CD8-positive, alpha-beta memory T cell (primary cell): ENCODE results near the gene ASB2. TPM values are rescaled to one million over a fixed set of nuclear protein-coding genes. Genes with fewer than 3 reads are reported as not detected.

Source experiments
- CTCF ChIA-PET: fragments of 350-600 bp; sonication (Branson Sonifier 250); formaldehyde crosslinking; loops from one replicate; lab custom pipeline; 2021; ENCODE audit warnings: antibody characterized with exemption; lab: Charles Lee
- POLR2A ChIA-PET: fragments of 350-600 bp; sonication (Branson Sonifier 250); formaldehyde crosslinking; loops from one replicate; lab custom pipeline; 2021; ENCODE audit warnings: antibody characterized with exemption; lab: Charles Lee
- DNase-seq, 5 donors: peaks; one replicate each; pipeline versions ENCODE4 v3.0.0 to v3.0.0-alpha.2; 2020 to 2022; ENCODE audit warnings: mixed read lengths in 1 of 5
- H3K27ac ChIP-seq: one replicate; pipeline ENCODE4 v1.7.0; 2013; ENCODE audit warnings: low read depth, mild to moderate bottlenecking, low read length, moderate library complexity
- H3K27me3 ChIP-seq: 2 replicates; pipeline ENCODE4 v1.7.0; 2013; ENCODE audit warnings: low read length, mild to moderate bottlenecking; ENCODE audit not compliant: insufficient read depth, poor library complexity, severe bottlenecking
- H3K36me3 ChIP-seq: 2 replicates; pipeline ENCODE4 v1.7.0; 2013; ENCODE audit warnings: mild to moderate bottlenecking, low read length, moderate library complexity; ENCODE audit not compliant: insufficient read depth
- H3K4me1 ChIP-seq: 2 replicates; pipeline ENCODE4 v1.7.0; 2013; ENCODE audit warnings: mild to moderate bottlenecking, low read length, moderate library complexity; ENCODE audit not compliant: insufficient read depth
- H3K4me3 ChIP-seq: 2 replicates; pipeline ENCODE4 v1.7.0; 2013; ENCODE audit warnings: mild to moderate bottlenecking, low read length
- H3K9me3 ChIP-seq: 2 replicates; pipeline ENCODE4 v1.7.0; 2013; ENCODE audit warnings: mild to moderate bottlenecking, low read length
- H3K27ac Mint-ChIP-seq, 8 donors: one replicate each; pipeline ENCODE4 v1.8.0; 2020 to 2021; ENCODE audit warnings: mixed read lengths in 8 of 8, mild to moderate bottlenecking in 6 of 8, inconsistent platforms in 3 of 8, moderate library complexity in 3 of 8
- H3K27me3 Mint-ChIP-seq, 2 donors: one replicate each; pipeline ENCODE4 v1.8.0; 2020 to 2021; ENCODE audit warnings: mixed read lengths in 2 of 2, mild to moderate bottlenecking in 1 of 2, moderate library complexity in 1 of 2
- H3K36me3 Mint-ChIP-seq, 3 donors: one replicate each; pipeline ENCODE4 v1.8.0; 2020 to 2021; ENCODE audit warnings: mixed read lengths in 3 of 3, inconsistent platforms in 1 of 3, mild to moderate bottlenecking in 1 of 3
- H3K4me1 Mint-ChIP-seq, 3 donors: one replicate each; pipeline ENCODE4 v1.8.0; 2020 to 2021; ENCODE audit warnings: mixed read lengths in 3 of 3, inconsistent platforms in 1 of 3, mild to moderate bottlenecking in 1 of 3
- H3K4me3 Mint-ChIP-seq, 7 donors: one replicate each; pipeline ENCODE4 v1.8.0; 2020 to 2021; ENCODE audit warnings: mixed read lengths in 7 of 7, mild to moderate bottlenecking in 6 of 7, moderate library complexity in 4 of 7, inconsistent platforms in 2 of 7
- H3K9me3 Mint-ChIP-seq, 5 donors: one replicate each; pipeline ENCODE4 v1.8.0; 2020 to 2022; ENCODE audit warnings: mixed read lengths in 5 of 5, mild to moderate bottlenecking in 3 of 5, moderate library complexity in 2 of 5, inconsistent platforms in 1 of 5
- polyA plus RNA-seq: library from polyadenylated mRNA; unstranded; fragments of 300-500 nt; fragmentation: Illumina TruSeq; gene quantifications from one replicate; pipeline ENCODE4 v1.2.3, GENCODE V29; 2021
- total RNA-seq, 2 experiments: library from RNA; stranded (reverse); gene quantifications; one replicate each; pipeline ENCODE4 v1.2.3, GENCODE V29; 2021

ASB2 gene
- total and polyA plus RNA-seq, 3 experiments from 2014 or later = 4.8 to 98.0 (median 93.5) TPM

GRCh38 chr14:93928184-93929047, 48.0 kb downstream of the ASB2 start:
- Histone ChIP-seq H3K36me3 (no peaks in the 10 kb centered on the region), H3K27ac (no peak overlapping the region), H3K9me3 (no peaks in the 10 kb centered on the region), H3K27me3 (no peaks in the 10 kb centered on the region), H3K4me1 (no peaks in the 10 kb centered on the region), H3K4me3 (no peak overlapping the region)
- Mint-ChIP-seq H3K27ac (peak overlapping the region in 1 of 8 donors; percentile 47), H3K9me3 (no peaks in the 10 kb centered on the region), H3K27me3 (no peaks in the 10 kb centered on the region), H3K4me1 (no peaks in the 10 kb centered on the region), H3K4me3 (no peak overlapping the region), H3K36me3 (peaks cover 0 to 22% (median 0%) of the 10 kb centered on the region in 3 donors)
- DNase-seq = no peak
- ChIA-PET CTCF (no interaction called here), POLR2A (no interaction called here)

DNA sequence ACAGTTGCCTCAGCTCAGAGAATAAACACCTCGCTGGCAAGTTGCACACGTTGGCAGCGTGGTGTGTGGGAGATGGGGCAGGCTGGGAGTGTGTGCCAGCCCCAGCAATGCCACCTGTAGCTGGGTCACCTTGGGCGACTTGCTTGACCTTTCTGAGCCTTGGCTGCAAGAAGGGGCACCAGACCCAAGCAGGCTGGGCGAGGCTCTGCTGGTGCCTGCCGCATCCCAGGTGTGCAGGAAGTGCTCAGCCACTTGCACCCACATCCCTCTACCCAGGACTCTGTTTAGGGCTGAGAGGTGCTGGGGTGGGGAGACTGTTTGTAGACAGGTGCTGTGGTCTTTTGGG, 48.6 kb downstream of the ASB2 start:
- H3K4me3 Mint-ChIP-seq = no peak overlapping the region
- ChIA-PET POLR2A (no interaction called here), CTCF (interaction anchor here (1.3 kb wide), 1 partner anchor 11 kb away, joined by 4 read pairs; no protein-coding TSS in a partner anchor)

DNA sequence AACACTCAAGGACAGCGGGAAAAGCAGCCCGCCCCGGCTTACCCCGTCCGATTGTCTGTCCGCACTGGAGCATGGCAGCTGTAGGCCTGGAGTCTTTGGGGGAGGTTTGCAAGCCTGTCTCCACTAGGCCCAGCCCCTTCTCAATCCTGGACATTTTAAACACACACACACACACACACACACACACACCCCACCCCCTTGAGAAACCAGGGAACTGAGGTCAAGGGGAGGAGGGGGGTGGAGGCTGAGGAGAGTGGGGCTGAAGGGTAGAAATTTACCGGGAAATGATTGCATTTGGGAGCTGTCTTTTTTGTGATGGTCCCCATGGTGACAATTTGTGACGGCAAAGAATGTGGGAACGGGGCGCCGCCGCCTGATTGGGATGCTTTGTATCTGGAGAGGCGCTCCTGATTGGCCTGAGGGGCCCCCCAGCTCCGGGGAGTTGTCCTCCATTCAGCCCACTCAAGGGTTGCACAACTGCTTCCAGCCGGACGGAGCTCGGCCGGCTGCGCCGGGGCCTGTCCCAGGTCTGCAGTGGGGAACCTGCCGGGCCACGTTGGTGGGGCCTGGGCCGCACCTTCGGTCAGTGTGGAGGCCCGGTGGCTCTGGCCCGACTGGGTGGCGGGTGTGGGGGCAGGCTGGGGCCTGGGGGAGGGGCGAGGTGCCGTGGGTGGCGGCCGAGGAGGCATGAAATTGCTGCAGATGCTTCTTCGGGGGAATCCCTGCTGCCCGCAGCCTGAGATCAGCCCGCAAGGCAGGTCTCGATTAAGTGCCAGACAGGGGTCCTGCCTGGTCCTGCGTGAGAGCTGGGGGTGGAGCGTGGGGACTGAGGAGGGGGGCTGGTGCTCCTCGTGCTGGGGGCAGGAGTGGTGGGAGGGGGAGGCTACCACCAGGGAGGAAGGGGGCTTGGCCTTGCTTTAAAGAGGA, 49.2 kb downstream of the ASB2 start, which contains the start of gene FAM181A:
TSS of gene FAM181A (plus strand) at position 472 of the 927 bp plus-strand sequence. CDS start 942 bp downstream, outside the sequence.
- H3K9me3 ChIP-seq = no peaks in the 10 kb centered on the region
- no peak for DNase-seq
- no peaks in the 10 kb centered on the region for H3K9me3 Mint-ChIP-seq
- H3K4me1 Mint-ChIP-seq = no peaks in the 10 kb centered on the region
- H3K27ac Mint-ChIP-seq = peak within 1 kb of the TSS in 1 of 8 donors; percentile 47
- CTCF ChIA-PET = interaction anchor here (1.3 kb wide), 1 partner anchor 12 kb away, joined by 4 read pairs; no protein-coding TSS in a partner anchor
- H3K27ac ChIP-seq = no peak within 1 kb of the TSS
- no peaks in the 10 kb centered on the region for H3K4me1 ChIP-seq
- no peaks in the 10 kb centered on the region for H3K27me3 ChIP-seq
- H3K27me3 Mint-ChIP-seq = no peaks in the 10 kb centered on the region
- H3K36me3 Mint-ChIP-seq = peaks cover 0 to 9% (median 0%) of the 10 kb centered on the region in 3 donors
- H3K36me3 ChIP-seq = no peaks in the 10 kb centered on the region
- POLR2A ChIA-PET = no interaction called here
- no peak within 1 kb of the TSS for H3K4me3 ChIP-seq
- no peak within 1 kb of the TSS for H3K4me3 Mint-ChIP-seq

More for the DNA sequence above, 48.6 kb downstream of the ASB2 start:
- Histone ChIP-seq H3K4me1 (no peaks in the 10 kb centered on the region), H3K27ac (no peak overlapping the region), H3K36me3 (no peaks in the 10 kb centered on the region), H3K4me3 (no peak overlapping the region), H3K27me3 (no peaks in the 10 kb centered on the region), H3K9me3 (no peaks in the 10 kb centered on the region)
- no peaks in the 10 kb centered on the region for H3K9me3 Mint-ChIP-seq
- H3K4me1 Mint-ChIP-seq = no peaks in the 10 kb centered on the region
- peaks cover 0 to 16% (median 0%) of the 10 kb centered on the region in 3 donors for H3K36me3 Mint-ChIP-seq
- H3K27me3 Mint-ChIP-seq = no peaks in the 10 kb centered on the region
- no peak overlapping the region for H3K27ac Mint-ChIP-seq
- DNase-seq = no peak

GRCh38 chr14:93926245-93926872, 50.0 kb downstream of the ASB2 start:
- no peak overlapping the region for H3K4me3 ChIP-seq
- Mint-ChIP-seq H3K4me1 (no peaks in the 10 kb centered on the region), H3K27me3 (no peaks in the 10 kb centered on the region), H3K4me3 (no peak overlapping the region), H3K36me3 (peaks cover 0 to 3% (median 0%) of the 10 kb centered on the region in 3 donors), H3K9me3 (no peaks in the 10 kb centered on the region), H3K27ac (no peak overlapping the region)
- POLR2A ChIA-PET = no interaction called here
- no peaks in the 10 kb centered on the region for H3K27me3 ChIP-seq
- no peak overlapping the region for H3K27ac ChIP-seq
- CTCF ChIA-PET = interaction anchor here (1.3 to 3.1 kb wide), 2 partner anchors 12 to 14 kb away, joined by 4 to 12 read pairs; no protein-coding TSS in a partner anchor
- H3K9me3 ChIP-seq = no peaks in the 10 kb centered on the region
- no peaks in the 10 kb centered on the region for H3K36me3 ChIP-seq
- no peaks in the 10 kb centered on the region for H3K4me1 ChIP-seq
- DNase-seq = no peak

DNA sequence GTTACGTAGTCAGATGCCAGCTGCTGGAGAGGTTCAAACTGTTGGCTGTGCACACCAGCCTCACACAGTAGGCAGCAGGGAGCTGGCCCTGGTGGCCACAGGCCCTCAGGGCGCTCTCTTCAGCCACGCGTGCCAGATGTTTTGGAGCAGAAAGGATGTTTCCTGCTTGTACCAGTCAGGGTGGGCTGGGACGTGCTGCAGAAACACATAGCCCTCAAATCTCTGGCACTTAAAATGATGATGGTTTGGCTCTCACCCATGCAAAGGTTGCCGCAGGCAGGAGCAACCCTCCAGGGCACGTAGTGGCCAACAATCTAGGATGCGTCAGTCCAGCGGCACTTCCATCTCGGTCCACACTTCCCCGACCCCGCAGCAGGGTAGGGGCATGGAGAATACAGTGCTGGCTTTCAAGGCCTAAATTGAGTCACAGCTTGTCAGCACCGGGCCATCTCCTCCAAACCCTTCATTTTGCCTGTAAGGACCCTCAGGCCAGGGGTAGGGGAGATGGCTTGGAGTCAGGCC, 50.9 kb downstream of the ASB2 start:
- Mint-ChIP-seq H3K4me1 (no peaks in the 10 kb centered on the region), H3K27me3 (no peaks in the 10 kb centered on the region), H3K36me3 (peaks cover 0 to 3% (median 0%) of the 10 kb centered on the region in 3 donors), H3K27ac (no peak overlapping the region), H3K4me3 (no peak overlapping the region), H3K9me3 (no peaks in the 10 kb centered on the region)
- no peak for DNase-seq
- no peaks in the 10 kb centered on the region for H3K4me1 ChIP-seq
- no peaks in the 10 kb centered on the region for H3K27me3 ChIP-seq
- no peak overlapping the region for H3K27ac ChIP-seq
- no peaks in the 10 kb centered on the region for H3K36me3 ChIP-seq
- CTCF ChIA-PET = interaction anchor here (3.1 kb wide), 1 partner anchor 14 kb away, joined by 12 read pairs; no protein-coding TSS in a partner anchor
- POLR2A ChIA-PET = no interaction called here
- H3K9me3 ChIP-seq = no peaks in the 10 kb centered on the region
- no peak overlapping the region for H3K4me3 ChIP-seq

DNA sequence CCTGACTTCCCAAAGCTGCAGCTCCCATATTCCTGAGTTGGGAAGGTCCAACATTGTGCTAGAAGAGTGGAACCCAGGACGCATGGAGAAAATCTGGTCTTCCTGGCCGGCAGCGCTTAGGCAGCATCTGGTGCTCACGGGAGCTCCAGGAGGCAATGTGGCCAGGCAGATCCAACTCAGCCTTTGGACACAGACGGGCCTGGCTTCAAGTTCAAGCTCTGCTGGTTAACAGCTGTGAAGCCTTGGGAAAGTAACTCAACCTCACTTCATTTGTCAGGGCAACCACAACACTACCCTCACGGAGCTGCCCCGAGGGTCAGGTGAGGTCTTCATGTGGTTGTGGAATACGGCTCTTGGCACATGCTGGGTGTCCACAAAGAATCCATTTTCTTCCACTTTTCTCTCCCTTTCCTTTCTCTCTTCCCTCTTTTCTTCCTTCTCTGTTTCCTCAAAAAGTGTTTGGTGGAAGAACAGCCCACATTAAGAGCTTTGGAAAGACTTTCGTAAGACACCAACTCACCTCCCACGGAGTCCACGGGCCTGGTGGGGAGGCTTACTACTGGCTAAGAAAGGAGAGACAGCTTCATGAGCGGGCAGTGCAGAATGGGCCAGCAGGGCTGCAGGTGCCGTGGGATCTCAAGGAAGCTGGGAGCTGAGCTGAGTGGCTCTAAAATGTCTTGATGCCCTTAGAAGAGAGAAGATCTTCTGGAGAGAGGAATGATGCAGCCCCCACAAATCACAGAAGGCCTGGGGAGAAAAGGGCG, 51.6 kb downstream of the ASB2 start:
- H3K27me3 Mint-ChIP-seq = peaks cover 0 to 3% of the 10 kb centered on the region in 2 donors
- no peaks in the 10 kb centered on the region for H3K9me3 ChIP-seq
- POLR2A ChIA-PET = no interaction called here

GRCh38 chr14:93923626-93924025, 52.7 kb downstream of the ASB2 start:
- Mint-ChIP-seq H3K36me3 (peaks cover 0 to 4% (median 0%) of the 10 kb centered on the region in 3 donors), H3K4me1 (no peaks in the 10 kb centered on the region), H3K9me3 (peaks cover 1 to 4% (median 2%) of the 10 kb centered on the region in 5 donors), H3K27ac (no peak overlapping the region), H3K4me3 (no peak overlapping the region), H3K27me3 (peaks cover under 1 to 3% of the 10 kb centered on the region in 2 donors)
- H3K4me1 ChIP-seq = no peaks in the 10 kb centered on the region
- no peak overlapping the region for H3K27ac ChIP-seq
- CTCF ChIA-PET = interaction anchor here (3.1 kb wide), 1 partner anchor 16 kb away, joined by 12 read pairs; no protein-coding TSS in a partner anchor
- H3K9me3 ChIP-seq = no peaks in the 10 kb centered on the region
- H3K36me3 ChIP-seq = no peaks in the 10 kb centered on the region
- no peak for DNase-seq
- no peaks in the 10 kb centered on the region for H3K27me3 ChIP-seq
- H3K4me3 ChIP-seq = no peak overlapping the region
- POLR2A ChIA-PET = no interaction called here

More for the DNA sequence above, 51.6 kb downstream of the ASB2 start:
- Histone ChIP-seq H3K4me3 (no peak overlapping the region), H3K27me3 (no peaks in the 10 kb centered on the region), H3K36me3 (no peaks in the 10 kb centered on the region), H3K4me1 (no peaks in the 10 kb centered on the region), H3K27ac (no peak overlapping the region)
- Mint-ChIP-seq H3K4me1 (no peaks in the 10 kb centered on the region), H3K36me3 (peaks cover 0 to 3% (median 0%) of the 10 kb centered on the region in 3 donors), H3K4me3 (peak overlapping the region in 1 of 7 donors; percentile 6), H3K9me3 (peaks cover 0 to 2% (median 0%) of the 10 kb centered on the region in 5 donors), H3K27ac (no peak overlapping the region)
- CTCF ChIA-PET = interaction anchor here (3.1 kb wide), 1 partner anchor 15 kb away, joined by 12 read pairs; no protein-coding TSS in a partner anchor
- DNase-seq = no peak
